ENCODE measurements around the gene RHOU. TPM values are rescaled to one million over a fixed set of nuclear protein-coding genes. Genes with fewer than 3 reads are reported as not detected.

The RHOU gene
- polyA plus RNA-seq, 1 donor from 2014 or later: 13.0 TPM

DNA sequence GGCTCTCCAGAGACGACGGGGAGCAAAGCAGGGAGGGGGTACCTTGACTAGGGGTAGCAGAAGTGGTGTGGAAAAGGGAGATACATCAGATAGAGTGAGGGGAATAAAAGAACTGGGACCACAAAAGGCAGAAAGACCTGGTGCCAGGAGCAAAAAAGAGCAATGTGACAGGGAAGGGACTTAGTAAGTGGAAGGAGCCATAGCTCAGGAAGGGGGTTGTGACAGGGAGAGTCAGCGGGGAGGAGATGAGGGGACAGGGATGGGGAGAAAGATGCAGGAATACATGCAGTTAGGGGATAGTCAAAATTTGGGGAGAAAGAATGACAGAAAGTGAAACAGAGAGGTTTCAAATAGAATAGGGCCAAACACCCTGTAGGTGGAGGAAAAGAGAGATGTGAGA is 20.5 kb downstream of the RHOU start:
- TF ChIP-seq SMC3 (conservative IDR thresholded peaks at IDR 0.05; ENCODE audit: poor library complexity) (no peak), EZH2 (IDR thresholded peaks at IDR 0.05; ENCODE audit: borderline replicate concordance, insufficient read depth, low read length, poor library complexity, severe bottlenecking) (no peak)

GRCh38 chr1:228756457-228756856 is 21.2 kb downstream of the RHOU start:
- Histone ChIP-seq H3K9ac (ENCODE audit: low read length) (no peak overlapping the region), H3K36me3 (ENCODE audit: insufficient read depth, low read length) (no peaks in the 10 kb centered on the region), H3K27me3 (ENCODE audit: insufficient read depth, low read depth, low read length) (no peaks in the 10 kb centered on the region), H3F3A (ENCODE audit: insufficient read depth, low read length, poor library complexity, severe bottlenecking) (no peaks in the 10 kb centered on the region), H3K27ac (ENCODE audit: low read length) (no peak overlapping the region), H3K9me3 (ENCODE audit: low read length) (no peaks in the 10 kb centered on the region), H3K4me2 (ENCODE audit: low read length) (no peak overlapping the region), H3K9me2 (ENCODE audit: insufficient read depth, low read length) (no peaks in the 10 kb centered on the region), H3K79me2 (replicated peaks; ENCODE audit: insufficient read depth, low read length) (no peaks in the 10 kb centered on the region), H3K4me3 (ENCODE audit: low read length) (no peak overlapping the region), H2AFZ (ENCODE audit: low read depth, low read length) (no peak overlapping the region), H4K20me1 (ENCODE audit: insufficient read depth) (no peaks in the 10 kb centered on the region)
- TF ChIP-seq MXI1 (conservative IDR thresholded peaks at IDR 0.05; ENCODE audit: poor library complexity, severe bottlenecking) (no peak), CTCF (IDR thresholded peaks at IDR 0.05; ENCODE audit: poor library complexity, severe bottlenecking) (no peak), TAF1 (IDR thresholded peaks at IDR 0.05; ENCODE audit: low read depth) (no peak), EP300 (conservative IDR thresholded peaks at IDR 0.05; ENCODE audit: poor library complexity, severe bottlenecking) (no peak), SMC3 (conservative IDR thresholded peaks at IDR 0.05; ENCODE audit: poor library complexity) (no peak)
- TF ChIP-seq, protein P1, sequence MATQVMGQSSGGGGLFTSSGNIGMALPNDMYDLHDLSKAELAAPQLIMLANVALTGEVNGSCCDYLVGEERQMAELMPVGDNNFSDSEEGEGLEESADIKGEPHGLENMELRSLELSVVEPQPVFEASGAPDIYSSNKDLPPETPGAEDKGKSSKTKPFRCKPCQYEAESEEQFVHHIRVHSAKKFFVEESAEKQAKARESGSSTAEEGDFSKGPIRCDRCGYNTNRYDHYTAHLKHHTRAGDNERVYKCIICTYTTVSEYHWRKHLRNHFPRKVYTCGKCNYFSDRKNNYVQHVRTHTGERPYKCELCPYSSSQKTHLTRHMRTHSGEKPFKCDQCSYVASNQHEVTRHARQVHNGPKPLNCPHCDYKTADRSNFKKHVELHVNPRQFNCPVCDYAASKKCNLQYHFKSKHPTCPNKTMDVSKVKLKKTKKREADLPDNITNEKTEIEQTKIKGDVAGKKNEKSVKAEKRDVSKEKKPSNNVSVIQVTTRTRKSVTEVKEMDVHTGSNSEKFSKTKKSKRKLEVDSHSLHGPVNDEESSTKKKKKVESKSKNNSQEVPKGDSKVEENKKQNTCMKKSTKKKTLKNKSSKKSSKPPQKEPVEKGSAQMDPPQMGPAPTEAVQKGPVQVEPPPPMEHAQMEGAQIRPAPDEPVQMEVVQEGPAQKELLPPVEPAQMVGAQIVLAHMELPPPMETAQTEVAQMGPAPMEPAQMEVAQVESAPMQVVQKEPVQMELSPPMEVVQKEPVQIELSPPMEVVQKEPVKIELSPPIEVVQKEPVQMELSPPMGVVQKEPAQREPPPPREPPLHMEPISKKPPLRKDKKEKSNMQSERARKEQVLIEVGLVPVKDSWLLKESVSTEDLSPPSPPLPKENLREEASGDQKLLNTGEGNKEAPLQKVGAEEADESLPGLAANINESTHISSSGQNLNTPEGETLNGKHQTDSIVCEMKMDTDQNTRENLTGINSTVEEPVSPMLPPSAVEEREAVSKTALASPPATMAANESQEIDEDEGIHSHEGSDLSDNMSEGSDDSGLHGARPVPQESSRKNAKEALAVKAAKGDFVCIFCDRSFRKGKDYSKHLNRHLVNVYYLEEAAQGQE (IDR thresholded peaks at IDR 0.05; ENCODE audit: borderline replicate concordance): no peak

More for the DNA sequence above, 20.5 kb downstream of the RHOU start:
- Histone ChIP-seq H3K4me3 (ENCODE audit: low read length) (no peak overlapping the region), H3K79me2 (replicated peaks; ENCODE audit: insufficient read depth, low read length) (no peaks in the 10 kb centered on the region), H3K36me3 (ENCODE audit: insufficient read depth, low read length) (no peaks in the 10 kb centered on the region), H3K4me2 (ENCODE audit: low read length) (no peak overlapping the region), H3K9me2 (ENCODE audit: insufficient read depth, low read length) (no peaks in the 10 kb centered on the region), H3K9ac (ENCODE audit: low read length) (no peak overlapping the region), H4K20me1 (ENCODE audit: insufficient read depth) (no peaks in the 10 kb centered on the region), H2AFZ (ENCODE audit: low read depth, low read length) (no peak overlapping the region), H3K27me3 (ENCODE audit: insufficient read depth, low read depth, low read length) (no peaks in the 10 kb centered on the region), H3K9me3 (ENCODE audit: low read length) (no peaks in the 10 kb centered on the region), H3K27ac (ENCODE audit: low read length) (no peak overlapping the region), H3F3A (ENCODE audit: insufficient read depth, low read length, poor library complexity, severe bottlenecking) (no peaks in the 10 kb centered on the region)

GRCh38 chr1:228758447-228758846 is 23.2 kb downstream of the RHOU start:
- Histone ChIP-seq H4K20me1 (ENCODE audit: insufficient read depth) (no peaks in the 10 kb centered on the region), H3K27me3 (ENCODE audit: insufficient read depth, low read depth, low read length) (no peaks in the 10 kb centered on the region), H3K36me3 (ENCODE audit: insufficient read depth, low read length) (no peaks in the 10 kb centered on the region), H3K27ac (ENCODE audit: low read length) (no peak overlapping the region), H3K4me2 (ENCODE audit: low read length) (no peak overlapping the region), H3K9me2 (ENCODE audit: insufficient read depth, low read length) (no peaks in the 10 kb centered on the region), H3K79me2 (replicated peaks; ENCODE audit: insufficient read depth, low read length) (no peaks in the 10 kb centered on the region), H3K9me3 (ENCODE audit: low read length) (no peaks in the 10 kb centered on the region), H2AFZ (ENCODE audit: low read depth, low read length) (no peak overlapping the region), H3K4me3 (ENCODE audit: low read length) (no peak overlapping the region), H3K9ac (ENCODE audit: low read length) (no peak overlapping the region), H3F3A (ENCODE audit: insufficient read depth, low read length, poor library complexity, severe bottlenecking) (no peaks in the 10 kb centered on the region)
- TF ChIP-seq, protein P1 (IDR thresholded peaks at IDR 0.05; ENCODE audit: borderline replicate concordance): no peak
- no peak for TF ChIP-seq CTCF (IDR thresholded peaks at IDR 0.05; ENCODE audit: poor library complexity, severe bottlenecking)
- TF ChIP-seq SMC3 (conservative IDR thresholded peaks at IDR 0.05; ENCODE audit: poor library complexity): no peak
- no peak for TF ChIP-seq MXI1 (conservative IDR thresholded peaks at IDR 0.05; ENCODE audit: poor library complexity, severe bottlenecking)
- no peak for TF ChIP-seq TAF1 (IDR thresholded peaks at IDR 0.05; ENCODE audit: low read depth)
- no peak for TF ChIP-seq POLR2AphosphoS5 (IDR thresholded peaks at IDR 0.05)
- TF ChIP-seq RAD21 (conservative IDR thresholded peaks at IDR 0.05): no peak
- no peak for TF ChIP-seq EZH2 (IDR thresholded peaks at IDR 0.05; ENCODE audit: borderline replicate concordance, insufficient read depth, low read length, poor library complexity, severe bottlenecking)
- TF ChIP-seq EP300 (conservative IDR thresholded peaks at IDR 0.05; ENCODE audit: poor library complexity, severe bottlenecking): no peak

All from neural cell (in vitro differentiated cells).